ENCODE data around the gene TRIM68. TPM values are rescaled to one million over a fixed set of nuclear protein-coding genes. Genes with fewer than 3 reads are reported as not detected.

TRIM68 gene
- total RNA-seq, 1 donor from 2014 or later = 11.5 TPM

DNA sequence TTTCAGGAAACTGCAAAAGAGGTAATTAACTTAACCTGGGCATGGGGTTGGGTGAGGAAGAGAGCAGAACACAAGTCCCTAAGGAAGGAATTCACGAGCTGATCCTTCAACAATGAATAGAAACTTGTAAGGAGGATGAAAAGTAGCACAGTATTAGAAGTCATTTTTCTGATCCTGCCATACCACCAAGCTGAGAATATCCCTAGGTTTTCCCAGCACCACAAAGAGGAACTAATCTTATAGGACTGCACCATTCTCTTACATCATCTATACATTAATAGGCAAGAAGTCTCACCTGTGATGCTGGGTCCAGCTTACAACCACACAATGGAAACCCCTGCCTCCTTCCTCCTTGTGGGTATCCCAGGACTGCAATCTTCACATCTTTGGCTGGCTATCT is 14.3 kb downstream of the TRIM68 start, which contains the start of gene OR52I1:
Gene OR52I1 (plus strand): TSS at position 301 of the 400 bp plus-strand sequence. CDS start 0 bp downstream, at position 301.
- H3K4me1 ChIP-seq (ENCODE audit: insufficient read depth, low read length) = no peaks in the 10 kb centered on the region
- Mint-ChIP-seq H3K27ac (ENCODE audit: unreplicated experiment) (no peak within 1 kb of the TSS), H3K4me3 (ENCODE audit: unreplicated experiment) (no peak within 1 kb of the TSS), H3K36me3 (ENCODE audit: low read depth, unreplicated experiment) (no peaks in the 10 kb centered on the region), H3K4me1 (ENCODE audit: low read depth, unreplicated experiment) (no peaks in the 10 kb centered on the region), H3K27me3 (ENCODE audit: low read depth, unreplicated experiment) (peaks cover 2% of the 10 kb centered on the region), H3K9me3 (ENCODE audit: unreplicated experiment) (no peaks in the 10 kb centered on the region)
- H3K9me3 ChIP-seq (ENCODE audit: insufficient read depth, low read depth, low read length) = no peaks in the 10 kb centered on the region
- TF ChIP-seq EZH2 (IDR thresholded peaks at IDR 0.05; ENCODE audit: insufficient read depth, low read length) (no peak), CTCF (IDR thresholded peaks at IDR 0.05; ENCODE audit: insufficient read depth, low read depth, low read length) (no peak)
- H3K27me3 ChIP-seq (ENCODE audit: insufficient read depth, low read length) = no peaks in the 10 kb centered on the region
- FAIRE-seq (no peak), DNase-seq (ENCODE audit: low read depth) (no peak)
- no peak within 1 kb of the TSS for H3K4me2 ChIP-seq (ENCODE audit: low read length)
- H3K4me3 ChIP-seq (ENCODE audit: insufficient read depth, low read depth, low read length) = no peak within 1 kb of the TSS
- H3K79me2 ChIP-seq (ENCODE audit: insufficient read depth, low read length) = no peaks in the 10 kb centered on the region
- no peak within 1 kb of the TSS for H2AFZ ChIP-seq (ENCODE audit: low read depth, low read length)
- no peaks in the 10 kb centered on the region for H4K20me1 ChIP-seq (ENCODE audit: insufficient read depth, low read length)
- H3K36me3 ChIP-seq (ENCODE audit: insufficient read depth, low read length) = no peaks in the 10 kb centered on the region
- H3K27ac ChIP-seq (ENCODE audit: low read depth, low read length) = no peak within 1 kb of the TSS
- H3K9ac ChIP-seq (ENCODE audit: low read length) = no peak within 1 kb of the TSS

DNA sequence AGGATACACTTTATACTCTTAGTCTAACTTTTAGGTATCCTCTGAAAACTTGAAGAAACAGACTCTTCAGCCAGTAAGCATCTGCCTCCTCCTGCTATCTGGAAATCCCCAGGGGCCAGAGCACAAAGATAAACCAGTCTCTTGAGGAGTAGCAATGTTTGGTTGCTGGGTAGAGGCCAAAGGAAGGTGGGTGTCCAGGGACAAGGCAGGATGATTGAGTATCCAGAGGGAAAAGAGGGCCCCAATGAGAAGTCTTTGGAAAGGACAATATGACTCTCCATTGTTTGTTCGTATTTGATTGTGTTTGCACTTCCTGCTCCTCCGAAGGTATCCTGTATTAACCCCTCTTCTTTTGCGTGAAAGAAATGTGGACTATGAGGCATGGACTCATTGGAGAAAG is 19.0 kb downstream of the TRIM68 start:
- H3K27ac ChIP-seq (ENCODE audit: low read depth, low read length) = no peak overlapping the region
- no peak for FAIRE-seq
- H3K4me2 ChIP-seq (ENCODE audit: low read length) = no peak overlapping the region
- no peak overlapping the region for H3K9ac ChIP-seq (ENCODE audit: low read length)
- H3K36me3 ChIP-seq (ENCODE audit: insufficient read depth, low read length) = no peaks in the 10 kb centered on the region
- no peak overlapping the region for H2AFZ ChIP-seq (ENCODE audit: low read depth, low read length)
- Mint-ChIP-seq H3K4me3 (ENCODE audit: unreplicated experiment) (no peak overlapping the region), H3K4me1 (ENCODE audit: low read depth, unreplicated experiment) (no peaks in the 10 kb centered on the region), H3K27ac (ENCODE audit: unreplicated experiment) (no peak overlapping the region), H3K36me3 (ENCODE audit: low read depth, unreplicated experiment) (no peaks in the 10 kb centered on the region), H3K9me3 (ENCODE audit: unreplicated experiment) (no peaks in the 10 kb centered on the region), H3K27me3 (ENCODE audit: low read depth, unreplicated experiment) (peaks cover 19% of the 10 kb centered on the region)
- no peaks in the 10 kb centered on the region for H3K79me2 ChIP-seq (ENCODE audit: insufficient read depth, low read length)
- no peaks in the 10 kb centered on the region for H3K9me3 ChIP-seq (ENCODE audit: insufficient read depth, low read depth, low read length)
- no peaks in the 10 kb centered on the region for H3K4me1 ChIP-seq (ENCODE audit: insufficient read depth, low read length)
- no peaks in the 10 kb centered on the region for H4K20me1 ChIP-seq (ENCODE audit: insufficient read depth, low read length)
- no peak overlapping the region for H3K4me3 ChIP-seq (ENCODE audit: insufficient read depth, low read depth, low read length)
- TF ChIP-seq EZH2 (IDR thresholded peaks at IDR 0.05; ENCODE audit: insufficient read depth, low read length) = no peak
- TF ChIP-seq CTCF (IDR thresholded peaks at IDR 0.05; ENCODE audit: insufficient read depth, low read depth, low read length) = no peak
- H3K27me3 ChIP-seq (ENCODE audit: insufficient read depth, low read length) = no peaks in the 10 kb centered on the region
- DNase-seq (ENCODE audit: low read depth) = no peak

DNA sequence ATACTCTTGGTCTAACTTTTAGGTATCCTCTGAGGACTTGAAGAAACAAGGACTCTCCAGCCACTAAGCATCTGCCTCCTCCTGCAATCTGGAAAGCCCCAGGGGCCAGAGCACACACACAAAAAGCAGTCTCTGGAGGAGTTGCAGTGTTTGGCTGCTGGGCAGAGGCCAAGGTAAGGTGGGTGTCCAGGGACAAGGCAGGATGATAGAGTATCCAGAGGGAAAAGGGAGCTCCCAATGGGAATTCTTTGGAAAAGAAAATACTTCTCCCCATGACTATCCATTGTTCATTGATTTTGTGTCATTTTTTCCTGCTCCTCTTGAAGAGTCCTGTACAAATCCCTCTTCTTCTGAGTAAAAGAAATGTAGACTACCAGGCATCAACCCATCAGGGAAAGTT is 26.6 kb downstream of the TRIM68 start, which contains the start of gene OR52I2:
Gene OR52I2 (plus strand): TSS at position 301 of the 400 bp plus-strand sequence.
- no peak for FAIRE-seq
- no peaks in the 10 kb centered on the region for H3K4me1 Mint-ChIP-seq (ENCODE audit: low read depth, unreplicated experiment)

More for the DNA sequence above, 26.6 kb downstream of the TRIM68 start, which contains the start of gene OR52I2:
- Mint-ChIP-seq H3K9me3 (ENCODE audit: unreplicated experiment) (peaks cover 2% of the 10 kb centered on the region), H3K27ac (ENCODE audit: unreplicated experiment) (no peak within 1 kb of the TSS), H3K36me3 (ENCODE audit: low read depth, unreplicated experiment) (no peaks in the 10 kb centered on the region), H3K27me3 (ENCODE audit: low read depth, unreplicated experiment) (peaks cover 19% of the 10 kb centered on the region), H3K4me3 (ENCODE audit: unreplicated experiment) (no peak within 1 kb of the TSS)
- Histone ChIP-seq H3K4me1 (ENCODE audit: insufficient read depth, low read length) (no peaks in the 10 kb centered on the region), H3K4me2 (ENCODE audit: low read length) (no peak within 1 kb of the TSS), H3K9ac (ENCODE audit: low read length) (no peak within 1 kb of the TSS), H2AFZ (ENCODE audit: low read depth, low read length) (no peak within 1 kb of the TSS), H4K20me1 (ENCODE audit: insufficient read depth, low read length) (no peaks in the 10 kb centered on the region), H3K4me3 (ENCODE audit: insufficient read depth, low read depth, low read length) (no peak within 1 kb of the TSS), H3K9me3 (ENCODE audit: insufficient read depth, low read depth, low read length) (no peaks in the 10 kb centered on the region), H3K36me3 (ENCODE audit: insufficient read depth, low read length) (no peaks in the 10 kb centered on the region), H3K79me2 (ENCODE audit: insufficient read depth, low read length) (no peaks in the 10 kb centered on the region), H3K27me3 (ENCODE audit: insufficient read depth, low read length) (no peaks in the 10 kb centered on the region), H3K27ac (ENCODE audit: low read depth, low read length) (no peak within 1 kb of the TSS)
- no peak for TF ChIP-seq EZH2 (IDR thresholded peaks at IDR 0.05; ENCODE audit: insufficient read depth, low read length)
- no peak for TF ChIP-seq CTCF (IDR thresholded peaks at IDR 0.05; ENCODE audit: insufficient read depth, low read depth, low read length)
- DNase-seq (ENCODE audit: low read depth) = no peak

Data from astrocyte (in vitro differentiated cells and primary cell).